Tongue (tissue), 2 donors: ENCODE results near the gene TYMS. TPM values are rescaled to one million over a fixed set of nuclear protein-coding genes. Genes with fewer than 3 reads are reported as not detected.

Source experiments
- DNase-seq: peaks from one replicate; pipeline ENCODE4 v3.0.0-alpha.2; 2015
- total RNA-seq: library from RNA; depleted of rRNA; stranded (reverse); fragments of >200 nt; gene quantifications from one replicate; pipeline ENCODE4 v1.2.3, GENCODE V29; 2014

The TYMS gene
- total RNA-seq, result 31.6 TPM

- DNase-seq, result peak; percentile 84
Measured at GRCh38 chr18:657311-658000, at the start of gene TYMS. TYMS (plus strand) TSS chr18:657653; CDS start chr18:657743, 90 bp downstream.

- DNase-seq, result no peak
Measured at GRCh38 chr18:607930-608329, 49.5 kb upstream of the TYMS start.

GRCh38 chr18:610214-610928 lies 47.1 kb upstream of the TYMS start:
- DNase-seq, result no peak

- DNase-seq, result no peak
Measured at GRCh38 chr18:612156-612555, 45.3 kb upstream of the TYMS start.

- no peak for DNase-seq
Measured at GRCh38 chr18:614193-614592, 43.3 kb upstream of the TYMS start.

- DNase-seq, result no peak
Measured at GRCh38 chr18:615092-615521, 42.3 kb upstream of the TYMS start.

- DNase-seq, result no peak
Measured at GRCh38 chr18:615773-616172, 41.7 kb upstream of the TYMS start.

GRCh38 chr18:616380-616995 lies 41.0 kb upstream of the TYMS start:
- peak; percentile 77 for DNase-seq

- DNase-seq, result no peak
Measured at GRCh38 chr18:617970-618504, 39.4 kb upstream of the TYMS start.

GRCh38 chr18:618618-619017 lies 38.8 kb upstream of the TYMS start:
- no peak for DNase-seq

- no peak for DNase-seq
Measured at GRCh38 chr18:621291-622043, 36.0 kb upstream of the TYMS start.

- DNase-seq, result no peak
Measured at GRCh38 chr18:622289-622688, 35.2 kb upstream of the TYMS start.

GRCh38 chr18:623761-624620 lies 33.5 kb upstream of the TYMS start:
- peak; percentile 86 for DNase-seq

- DNase-seq, result no peak
Measured at GRCh38 chr18:627231-627630, 30.2 kb upstream of the TYMS start.

- no peak for DNase-seq
Measured at GRCh38 chr18:629269-630150, 27.9 kb upstream of the TYMS start.

GRCh38 chr18:631560-631959 lies 25.9 kb upstream of the TYMS start:
- no peak for DNase-seq

GRCh38 chr18:634551-635045 lies 22.9 kb upstream of the TYMS start:
- no peak for DNase-seq

GRCh38 chr18:635171-635570 lies 22.3 kb upstream of the TYMS start:
- DNase-seq, result no peak

- DNase-seq, result no peak
Measured at GRCh38 chr18:641224-641623, 16.2 kb upstream of the TYMS start.

GRCh38 chr18:644395-645004 lies 13.0 kb upstream of the TYMS start:
- DNase-seq, result no peak
